HG03558 (cell line): ENCODE measurements around the gene DGLUCY.
"Not testable (repeated sequence)": the region's sequence is repeated elsewhere in the genome, so short reads cannot be mapped to it uniquely, and the experiment has no call there.

ENCODE experiments used
- ATAC-seq: cut with Tn5 transposase; IDR thresholded peaks from one replicate; pipeline ENCODE4 v1.9.1; 2021; ENCODE audit warnings: moderate number of reproducible peaks; ENCODE audit not compliant: unreplicated experiment; ENCODE audit errors: extremely low read depth

The DGLUCY gene

GRCh38 chr14:91252871-91253794 lies 139.3 kb downstream of the DGLUCY start:
- no peak for ATAC-seq

- no peak for ATAC-seq
Measured at GRCh38 chr14:91253795-91254323, 140.0 kb downstream of the DGLUCY start.

- no peak for ATAC-seq
Measured at GRCh38 chr14:91254461-91254860, 140.6 kb downstream of the DGLUCY start.

GRCh38 chr14:91255026-91255695 lies 141.3 kb downstream of the DGLUCY start:
- ATAC-seq = no peak

GRCh38 chr14:91256661-91257060 lies 142.8 kb downstream of the DGLUCY start:
- no peak for ATAC-seq

- ATAC-seq = no peak
Measured at GRCh38 chr14:91257328-91258010, 143.6 kb downstream of the DGLUCY start.

- no peak for ATAC-seq
Measured at GRCh38 chr14:91258011-91258618, 144.2 kb downstream of the DGLUCY start.

- ATAC-seq = no peak
Measured at GRCh38 chr14:91258876-91259275, 145.0 kb downstream of the DGLUCY start.

GRCh38 chr14:91261115-91261514 lies 147.2 kb downstream of the DGLUCY start:
- no peak for ATAC-seq

- no peak for ATAC-seq
Measured at GRCh38 chr14:91261986-91262549, 148.2 kb downstream of the DGLUCY start.

- ATAC-seq = no peak
Measured at GRCh38 chr14:91263329-91263728, 149.5 kb downstream of the DGLUCY start.

GRCh38 chr14:91264151-91265150 lies 150.6 kb downstream of the DGLUCY start:
- ATAC-seq = no peak

GRCh38 chr14:91265404-91265803 lies 151.5 kb downstream of the DGLUCY start:
- ATAC-seq = no peak

GRCh38 chr14:91266276-91266675 lies 152.4 kb downstream of the DGLUCY start:
- not testable (repeated sequence) for ATAC-seq

- ATAC-seq = no peak
Measured at GRCh38 chr14:91267965-91268437, 154.1 kb downstream of the DGLUCY start.

- ATAC-seq = no peak
Measured at GRCh38 chr14:91269076-91269991, 155.5 kb downstream of the DGLUCY start.

GRCh38 chr14:91270188-91270587 lies 156.3 kb downstream of the DGLUCY start:
- no peak for ATAC-seq

GRCh38 chr14:91270619-91271018 lies 156.7 kb downstream of the DGLUCY start:
- no peak for ATAC-seq
